Dendritic cell treated with granulocyte-macrophage colony-stimulating factor and Interleukin-4, amounts not matched to agents 40 ng/mL and 50 ng/mL, for 4 days (primary cell): Measurements from ENCODE around the gene PRSS23.
"Not testable (repeated sequence)": the region's sequence is repeated elsewhere in the genome, so short reads cannot be mapped to it uniquely, and the experiment has no call there.

ENCODE experiments used
- H3K27ac Mint-ChIP-seq: one replicate; pipeline ENCODE4 v1.8.0; 2022; ENCODE audit warnings: mild to moderate bottlenecking, mixed read lengths
- H3K27me3 Mint-ChIP-seq: one replicate; pipeline ENCODE4 v1.8.0; 2022; ENCODE audit warnings: mild to moderate bottlenecking, mixed read lengths
- H3K36me3 Mint-ChIP-seq: one replicate; pipeline ENCODE4 v1.8.0; 2022; ENCODE audit warnings: low read depth, mixed read lengths
- H3K4me1 Mint-ChIP-seq: one replicate; pipeline ENCODE4 v1.8.0; 2022; ENCODE audit warnings: low read depth, mixed read lengths
- H3K4me3 Mint-ChIP-seq: one replicate; pipeline ENCODE4 v1.8.0; 2022; ENCODE audit warnings: mild to moderate bottlenecking, moderate library complexity, mixed read lengths
- H3K9me3 Mint-ChIP-seq: one replicate; pipeline ENCODE4 v1.8.0; 2022; ENCODE audit warnings: mixed read lengths
- intact Hi-C: fragments of 100-400 bp; cut with micrococcal nuclease; formaldehyde crosslinking; loops from one replicate; pipeline ENCODE4 v1.15.0; 2022

Gene PRSS23

DNA sequence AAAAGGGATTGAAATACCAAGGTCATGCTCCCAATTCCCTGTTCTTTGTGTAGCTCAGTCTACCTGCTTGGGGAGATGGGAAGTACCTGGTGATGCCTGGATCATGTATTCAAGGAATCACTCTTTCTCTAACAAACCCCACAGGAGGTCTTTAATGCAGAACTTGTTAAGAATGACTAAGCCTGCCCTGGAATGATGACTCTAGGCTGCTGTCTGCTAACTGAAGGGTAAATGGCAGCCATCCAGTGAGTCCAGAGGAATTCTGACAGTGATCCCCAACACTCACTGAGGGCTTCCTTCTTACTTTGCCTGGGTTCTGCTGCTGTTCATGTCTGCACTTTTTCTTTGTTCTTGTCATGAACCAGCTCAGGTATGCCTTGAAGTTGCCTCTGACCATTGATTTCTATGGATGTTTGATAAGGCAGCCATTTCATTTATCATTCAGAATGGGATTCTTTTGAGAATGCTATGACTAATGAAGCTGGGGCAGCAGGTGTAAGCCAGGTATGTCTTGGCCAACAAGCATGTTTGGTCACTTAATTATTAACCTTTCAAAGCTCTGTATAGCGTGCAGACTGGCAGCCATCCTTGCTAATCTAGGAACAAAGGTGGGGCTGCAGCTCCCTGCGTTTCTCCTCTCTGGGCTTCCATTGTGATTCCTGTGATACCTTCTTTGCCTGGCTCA lies 11.4 kb downstream of the PRSS23 start:
- intact Hi-C loops, result no loop called here

DNA sequence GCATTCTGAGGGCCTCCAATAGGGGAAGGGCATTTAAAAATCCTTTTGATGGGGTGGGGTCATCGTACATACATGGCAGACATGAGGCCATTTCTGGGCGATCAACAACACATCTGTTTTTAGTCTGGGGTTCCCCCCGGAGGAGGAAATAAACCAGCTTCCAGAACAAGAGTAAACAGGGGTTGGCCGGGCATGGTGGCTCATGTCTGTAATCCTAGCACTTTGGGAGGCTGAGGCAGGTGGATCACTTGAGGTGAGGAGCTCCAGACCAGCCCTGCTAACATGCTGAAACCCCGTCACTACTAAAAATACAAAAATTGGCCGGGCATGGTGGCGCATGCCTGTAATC lies 12.0 kb downstream of the PRSS23 start:
- intact Hi-C loops, result no loop called here
- Mint-ChIP-seq H3K27me3 (peaks cover 11% of the 10 kb centered on the region), H3K27ac (no peak overlapping the region), H3K4me3 (no peak overlapping the region), H3K4me1 (peaks cover 14% of the 10 kb centered on the region), H3K36me3 (no peaks in the 10 kb centered on the region), H3K9me3 (no peaks in the 10 kb centered on the region)

More for the DNA sequence above, 11.4 kb downstream of the PRSS23 start:
- Mint-ChIP-seq H3K27ac (no peak overlapping the region), H3K4me3 (no peak overlapping the region), H3K4me1 (peaks cover 19% of the 10 kb centered on the region), H3K36me3 (no peaks in the 10 kb centered on the region), H3K27me3 (peaks cover 11% of the 10 kb centered on the region), H3K9me3 (no peaks in the 10 kb centered on the region)

DNA sequence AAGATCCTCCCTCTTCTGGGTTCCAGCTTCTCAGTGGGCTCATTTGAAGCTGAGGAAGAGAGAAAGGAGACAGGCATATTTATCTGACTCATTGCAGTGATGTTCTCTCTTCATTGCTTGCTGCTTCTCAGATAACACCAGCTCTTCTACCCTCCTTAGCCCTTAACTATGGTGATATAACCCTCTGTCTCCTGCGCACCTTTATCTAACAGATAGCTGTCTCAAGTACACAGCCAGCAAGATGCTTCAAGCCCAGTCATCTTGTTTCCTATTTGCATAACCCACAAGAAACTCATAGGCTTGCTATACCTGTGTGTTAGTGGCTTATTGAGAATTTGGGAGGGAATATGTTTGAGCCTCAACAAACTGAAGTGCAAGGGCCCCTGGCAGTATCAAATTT lies 12.6 kb downstream of the PRSS23 start:
- H3K27me3 Mint-ChIP-seq, result peaks cover 9% of the 10 kb centered on the region
- H3K4me1 Mint-ChIP-seq, result peaks cover 9% of the 10 kb centered on the region
- no peaks in the 10 kb centered on the region for H3K9me3 Mint-ChIP-seq
- no peaks in the 10 kb centered on the region for H3K36me3 Mint-ChIP-seq
- no peak overlapping the region for H3K4me3 Mint-ChIP-seq
- intact Hi-C loops, result no loop called here
- no peak overlapping the region for H3K27ac Mint-ChIP-seq

DNA sequence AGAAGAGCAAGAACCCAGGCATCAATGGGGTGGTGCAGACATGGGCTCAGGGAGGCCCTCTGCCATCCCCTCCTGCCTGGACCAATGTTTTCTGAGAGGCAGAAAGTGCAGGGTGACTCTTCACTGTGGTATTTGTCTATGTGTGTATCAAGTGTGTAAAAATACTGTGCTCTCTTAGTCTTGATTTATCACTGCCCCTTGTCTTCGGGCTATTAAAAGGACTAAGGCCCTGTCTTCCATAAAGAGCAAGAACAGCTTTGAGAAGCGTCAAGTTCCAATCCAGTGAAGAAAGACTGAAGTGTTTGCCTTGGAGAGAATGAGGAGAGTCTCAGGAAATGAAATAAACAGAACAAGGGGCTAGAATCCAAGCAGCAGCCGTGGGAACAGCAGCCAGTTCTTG lies 14.4 kb downstream of the PRSS23 start:
- Mint-ChIP-seq H3K36me3 (no peaks in the 10 kb centered on the region), H3K4me1 (peaks cover 9% of the 10 kb centered on the region), H3K27ac (no peak overlapping the region), H3K4me3 (no peak overlapping the region), H3K27me3 (peaks cover 10% of the 10 kb centered on the region), H3K9me3 (no peaks in the 10 kb centered on the region)
- intact Hi-C loops, result no loop called here

GRCh38 chr11:86815726-86816125 lies 15.4 kb downstream of the PRSS23 start:
- Mint-ChIP-seq H3K27ac (no peak overlapping the region), H3K27me3 (peaks cover 10% of the 10 kb centered on the region), H3K36me3 (no peaks in the 10 kb centered on the region), H3K4me3 (no peak overlapping the region), H3K4me1 (peaks cover 9% of the 10 kb centered on the region), H3K9me3 (no peaks in the 10 kb centered on the region)
- intact Hi-C loops, result no loop called here

- H3K4me3 Mint-ChIP-seq, result no peak overlapping the region
- H3K4me1 Mint-ChIP-seq, result peaks cover 9% of the 10 kb centered on the region
- no peaks in the 10 kb centered on the region for H3K9me3 Mint-ChIP-seq
- H3K27me3 Mint-ChIP-seq, result peaks cover 10% of the 10 kb centered on the region
- intact Hi-C loops, result no loop called here
- no peak overlapping the region for H3K27ac Mint-ChIP-seq
- H3K36me3 Mint-ChIP-seq, result no peaks in the 10 kb centered on the region
These were observed 15.9 kb downstream of the PRSS23 start for GRCh38 chr11:86816251-86816726.

DNA sequence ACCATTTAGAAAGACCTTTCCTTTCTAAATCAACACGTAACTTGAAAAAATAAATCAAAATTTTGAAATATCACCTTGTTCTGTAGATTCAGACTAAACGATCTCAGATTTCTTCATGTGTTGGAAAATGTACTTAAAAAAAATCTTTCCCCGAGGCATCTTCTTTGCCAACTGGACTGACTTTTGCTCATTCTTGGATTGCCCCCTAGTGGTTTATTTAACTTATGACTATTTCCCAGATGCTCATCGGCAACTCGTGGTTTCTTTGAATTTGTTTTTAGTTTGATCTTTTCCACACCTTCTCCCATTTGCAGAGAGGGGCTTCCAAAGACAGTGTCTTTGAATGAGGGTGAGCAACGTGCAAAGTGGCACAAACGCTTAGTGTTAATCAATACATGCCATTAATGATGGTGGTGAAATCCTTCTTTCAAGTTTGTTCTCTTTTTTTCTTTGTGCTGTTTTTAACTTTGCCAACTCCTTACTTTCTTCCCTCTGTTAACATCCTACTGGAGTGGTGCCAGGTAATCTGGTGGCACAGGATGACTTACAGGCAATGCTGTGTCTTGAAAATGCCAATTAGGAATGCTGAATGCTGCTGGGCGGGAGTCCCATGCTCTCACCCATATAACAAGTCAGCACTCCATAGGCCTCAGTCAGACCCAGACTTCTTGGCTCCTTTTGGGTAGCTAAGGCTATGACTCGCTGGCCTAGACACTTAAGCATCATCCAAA lies 18.3 kb downstream of the PRSS23 start:
- intact Hi-C loops, result loop anchor here (1.0 kb wide), 2 partner anchors 209 to 362 kb away; no protein-coding TSS in a partner anchor
- H3K4me1 Mint-ChIP-seq, result peaks cover 9% of the 10 kb centered on the region
- no peak overlapping the region for H3K4me3 Mint-ChIP-seq
- no peaks in the 10 kb centered on the region for H3K36me3 Mint-ChIP-seq
- H3K9me3 Mint-ChIP-seq, result no peaks in the 10 kb centered on the region
- peaks cover 10% of the 10 kb centered on the region for H3K27me3 Mint-ChIP-seq
- no peak overlapping the region for H3K27ac Mint-ChIP-seq

DNA sequence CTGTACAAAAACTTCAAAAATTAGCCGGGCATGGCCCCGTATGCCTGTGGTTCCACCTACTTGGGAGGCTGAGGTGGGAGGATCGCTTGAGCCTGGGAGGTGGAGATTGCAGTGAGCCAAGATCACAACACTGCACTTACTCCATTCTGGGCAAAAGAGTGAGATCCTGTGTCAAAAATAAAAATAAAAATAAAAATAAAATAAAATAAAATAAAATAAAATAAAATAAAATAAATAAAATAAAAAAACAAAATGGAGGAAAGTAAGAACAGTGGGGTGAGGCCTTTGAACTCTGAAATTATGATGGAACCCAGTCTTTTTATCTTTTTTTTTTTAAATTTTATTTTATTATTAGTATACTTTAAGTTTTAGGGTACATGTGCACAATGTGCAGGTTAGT lies 23.8 kb downstream of the PRSS23 start:
- H3K36me3 Mint-ChIP-seq, H3K9me3 Mint-ChIP-seq, H3K27ac Mint-ChIP-seq, H3K4me1 Mint-ChIP-seq, H3K4me3 Mint-ChIP-seq, intact Hi-C loops, H3K27me3 Mint-ChIP-seq: not testable (repeated sequence)

DNA sequence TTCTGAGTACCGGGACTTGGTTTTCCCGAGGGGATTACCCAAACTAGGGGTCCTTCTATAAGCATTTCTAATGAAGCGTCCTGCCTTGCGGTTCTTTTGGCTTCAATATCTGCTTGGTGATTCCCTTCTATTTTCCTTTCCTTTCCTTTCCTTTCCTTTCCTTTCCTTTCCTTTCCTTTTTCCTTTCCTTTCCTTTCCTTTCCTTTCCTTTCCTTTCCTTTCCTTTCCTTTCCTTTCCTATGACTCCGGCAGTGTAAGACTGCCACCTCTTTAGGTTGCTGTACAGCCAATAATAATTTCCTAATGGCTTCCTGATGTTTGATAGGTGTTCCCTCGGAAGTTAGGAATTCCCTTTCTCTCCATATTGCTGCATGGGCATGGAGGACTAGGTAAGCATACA lies 34.0 kb downstream of the PRSS23 start:
- H3K27ac Mint-ChIP-seq, H3K9me3 Mint-ChIP-seq, intact Hi-C loops, H3K4me3 Mint-ChIP-seq, H3K27me3 Mint-ChIP-seq, H3K36me3 Mint-ChIP-seq, H3K4me1 Mint-ChIP-seq: not testable (repeated sequence)

GRCh38 chr11:86844762-86845508 lies 44.6 kb downstream of the PRSS23 start:
- intact Hi-C loops, H3K36me3 Mint-ChIP-seq, H3K27ac Mint-ChIP-seq, H3K27me3 Mint-ChIP-seq, H3K4me1 Mint-ChIP-seq, H3K4me3 Mint-ChIP-seq, H3K9me3 Mint-ChIP-seq: not testable (repeated sequence)

DNA sequence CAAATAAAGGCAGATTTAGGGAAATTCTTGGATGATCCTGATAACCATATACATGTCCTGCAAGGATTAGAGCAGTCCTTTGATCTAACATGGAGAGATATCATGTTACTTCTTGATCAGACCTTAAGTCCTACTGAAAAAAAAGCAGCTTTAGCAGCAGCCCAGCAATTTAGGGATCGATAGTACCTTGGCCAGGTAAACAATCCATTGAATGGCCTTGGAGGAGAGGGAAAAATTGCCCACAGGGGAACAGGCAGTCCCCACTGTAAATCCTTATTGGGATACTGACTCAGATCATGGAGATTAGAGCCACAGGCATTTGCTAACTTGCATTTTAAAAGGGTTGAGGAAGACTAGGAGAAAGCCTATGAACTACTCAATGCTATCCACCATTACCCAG lies 47.8 kb downstream of the PRSS23 start:
- Mint-ChIP-seq H3K36me3 (no peaks in the 10 kb centered on the region), H3K4me3 (no peak overlapping the region), H3K27me3 (no peaks in the 10 kb centered on the region), H3K9me3 (no peaks in the 10 kb centered on the region), H3K27ac (no peak overlapping the region), H3K4me1 (no peaks in the 10 kb centered on the region)
- intact Hi-C loops, result no loop called here

GRCh38 chr11:86849679-86850078 lies 49.3 kb downstream of the PRSS23 start:
- H3K27me3 Mint-ChIP-seq, result no peaks in the 10 kb centered on the region

More at GRCh38 chr11:86849679-86850078, 49.3 kb downstream of the PRSS23 start:
- Mint-ChIP-seq H3K27ac (no peak overlapping the region), H3K9me3 (no peaks in the 10 kb centered on the region), H3K36me3 (no peaks in the 10 kb centered on the region), H3K4me1 (no peaks in the 10 kb centered on the region), H3K4me3 (no peak overlapping the region)
- intact Hi-C loops, result no loop called here
